ENCODE results near the gene SLC30A7. TPM values are rescaled to one million over a fixed set of nuclear protein-coding genes. Genes with fewer than 3 reads are reported as not detected.

SLC30A7 gene
- total RNA-seq, 2 donors from 2014 or later: 21.7 to 26.2 TPM

GRCh38 chr1:100971021-100971420 is 75.1 kb downstream of the SLC30A7 start:
- TF ChIP-seq CTCF (conservative IDR thresholded peaks at IDR 0.05): no peak
- Histone ChIP-seq H3K27me3 (ENCODE audit: control insufficient read depth, insufficient read depth, low read length, poor library complexity, severe bottlenecking) (no peaks in the 10 kb centered on the region), H3K4me1 (ENCODE audit: control insufficient read depth, insufficient read depth, low read length) (peaks cover 3% of the 10 kb centered on the region), H3K4me3 (ENCODE audit: low read length) (no peak overlapping the region), H3K27ac (ENCODE audit: low read depth, low read length) (no peak overlapping the region), H3K36me3 (ENCODE audit: control insufficient read depth, insufficient read depth, low read length) (peaks cover 40% of the 10 kb centered on the region), H3K9ac (ENCODE audit: extremely low read depth, low read length, poor library complexity, severe bottlenecking) (no peak overlapping the region), H3K9me3 (ENCODE audit: control insufficient read depth, low read length) (no peaks in the 10 kb centered on the region)
- Mint-ChIP-seq H3K27me3 (ENCODE audit: insufficient read depth) (no peaks in the 10 kb centered on the region), H3K4me1 (peaks cover 15% of the 10 kb centered on the region), H3K9me3 (no peaks in the 10 kb centered on the region), H3K36me3 (ENCODE audit: low read depth) (peaks cover 27% of the 10 kb centered on the region), H3K4me3 (no peak overlapping the region), H3K27ac (peak overlapping the region; percentile 36)
- DNase-seq: no peak
- 75% methylated on average over 1 of the region's 1 CpG; no CpG with 5 or more reads in 1 of the 2 experiments for WGBS, 2 experiments (ENCODE audit: insufficient coverage in 1 of 2, insufficient read length in 1 of 2)

- H3K4me1 Mint-ChIP-seq: peaks cover 15% of the 10 kb centered on the region
- H3K36me3 Mint-ChIP-seq (ENCODE audit: low read depth): peaks cover 31% of the 10 kb centered on the region
- H3K27me3 ChIP-seq (ENCODE audit: control insufficient read depth, insufficient read depth, low read length, poor library complexity, severe bottlenecking): no peaks in the 10 kb centered on the region
- no peak for DNase-seq
- H3K36me3 ChIP-seq (ENCODE audit: control insufficient read depth, insufficient read depth, low read length): peaks cover 41% of the 10 kb centered on the region
- H3K4me3 ChIP-seq (ENCODE audit: low read length): no peak overlapping the region
- H3K4me1 ChIP-seq (ENCODE audit: control insufficient read depth, insufficient read depth, low read length): peaks cover 3% of the 10 kb centered on the region
- no peak overlapping the region for H3K27ac Mint-ChIP-seq
- H3K4me3 Mint-ChIP-seq: no peak overlapping the region
- WGBS, 2 experiments (ENCODE audit: insufficient coverage in 1 of 2, insufficient read length in 1 of 2): 67 to 87% methylated on average over 1 of the region's 1 CpG
- no peak for TF ChIP-seq CTCF (conservative IDR thresholded peaks at IDR 0.05)
- H3K27me3 Mint-ChIP-seq (ENCODE audit: insufficient read depth): no peaks in the 10 kb centered on the region
- no peaks in the 10 kb centered on the region for H3K9me3 ChIP-seq (ENCODE audit: control insufficient read depth, low read length)
- no peak overlapping the region for H3K27ac ChIP-seq (ENCODE audit: low read depth, low read length)
- no peaks in the 10 kb centered on the region for H3K9me3 Mint-ChIP-seq
- no peak overlapping the region for H3K9ac ChIP-seq (ENCODE audit: extremely low read depth, low read length, poor library complexity, severe bottlenecking)
Observed at GRCh38 chr1:100972185-100972584, 76.3 kb downstream of the SLC30A7 start.

GRCh38 chr1:100976936-100977335 is 81.0 kb downstream of the SLC30A7 start:
- no peaks in the 10 kb centered on the region for H3K4me1 ChIP-seq (ENCODE audit: control insufficient read depth, insufficient read depth, low read length)

More at GRCh38 chr1:100976936-100977335, 81.0 kb downstream of the SLC30A7 start:
- Histone ChIP-seq H3K9ac (ENCODE audit: extremely low read depth, low read length, poor library complexity, severe bottlenecking) (no peak overlapping the region), H3K36me3 (ENCODE audit: control insufficient read depth, insufficient read depth, low read length) (peaks cover 51% of the 10 kb centered on the region), H3K4me3 (ENCODE audit: low read length) (no peak overlapping the region), H3K27me3 (ENCODE audit: control insufficient read depth, insufficient read depth, low read length, poor library complexity, severe bottlenecking) (no peaks in the 10 kb centered on the region), H3K27ac (ENCODE audit: low read depth, low read length) (no peak overlapping the region), H3K9me3 (ENCODE audit: control insufficient read depth, low read length) (no peaks in the 10 kb centered on the region)
- no peak overlapping the region for H3K27ac Mint-ChIP-seq
- H3K27me3 Mint-ChIP-seq (ENCODE audit: insufficient read depth): no peaks in the 10 kb centered on the region
- no peaks in the 10 kb centered on the region for H3K9me3 Mint-ChIP-seq
- H3K36me3 Mint-ChIP-seq (ENCODE audit: low read depth): peaks cover 34% of the 10 kb centered on the region
- no peak for TF ChIP-seq CTCF (conservative IDR thresholded peaks at IDR 0.05)
- H3K4me3 Mint-ChIP-seq: no peak overlapping the region
- H3K4me1 Mint-ChIP-seq: peaks cover 2% of the 10 kb centered on the region
- 82% methylated on average over 1 of the region's 1 CpG; no CpG with 5 or more reads in 1 of the 2 experiments for WGBS, 2 experiments (ENCODE audit: insufficient coverage in 1 of 2, insufficient read length in 1 of 2)
- no peak for DNase-seq

All from endodermal cell (in vitro differentiated cells).